H1 (cell line): ENCODE data around the gene DDR1. TPM values are rescaled to one million over a fixed set of nuclear protein-coding genes. Genes with fewer than 3 reads are reported as not detected.
A peak's percentile ranks its signal among the peaks of the same experiment; 100 is the strongest.

Experiments
- CTCF ChIA-PET: fragments of 300-600 bp; sonication (Branson Sonifier 250); formaldehyde crosslinking; loops from one replicate; lab custom pipeline; 2021; ENCODE audit not compliant: partially characterized antibody; lab: Charles Lee
- POLR2A ChIA-PET: fragments of 300-600 bp; sonication (Branson Sonifier 250); formaldehyde crosslinking; loops from one replicate; lab custom pipeline; 2021; ENCODE audit warnings: inconsistent platforms; ENCODE audit not compliant: partially characterized antibody; lab: Charles Lee
- DNase-seq, 2 experiments: peaks; one replicate each; pipeline versions ENCODE4 v3.0.0 to v3.0.0-alpha.2; 2010 to 2022; ENCODE audit warnings: low spot score in 2 of 2, low read depth in 1 of 2, mixed read lengths in 1 of 2
- FAIRE-seq: peaks from 2 replicates; lab custom pipeline; 2011; peaks lifted over from hg19 to GRCh38; lab: Jason Lieb, UNC
- H2AFZ ChIP-seq: 2 replicates; pipeline ENCODE4 v1.8.1; 2012; ENCODE audit warnings: low read length, inconsistent platforms
- H2AK5ac ChIP-seq: 2 replicates; pipeline ENCODE4 v1.6.1; 2013; ENCODE audit warnings: low read depth, low read length
- H2BK120ac ChIP-seq: replicated peaks from 2 replicates; pipeline ENCODE3; 2013; ENCODE audit warnings: low read depth, low read length, inconsistent platforms
- H2BK12ac ChIP-seq: 2 replicates; pipeline ENCODE4 v1.6.1; 2013; ENCODE audit warnings: low read depth, low read length
- H2BK15ac ChIP-seq: 2 replicates; pipeline ENCODE4 v1.6.1; 2013; ENCODE audit warnings: low read length
- H2BK20ac ChIP-seq: 2 replicates; pipeline ENCODE4 v1.6.1; 2013; ENCODE audit warnings: low read length
- H2BK5ac ChIP-seq: 2 replicates; pipeline ENCODE4 v1.6.1; 2013; ENCODE audit warnings: low read depth, low read length
- H3K14ac ChIP-seq: 2 replicates; pipeline ENCODE4 v1.6.1; 2013; ENCODE audit warnings: inconsistent platforms; ENCODE audit not compliant: insufficient read length
- H3K18ac ChIP-seq: 2 replicates; pipeline ENCODE4 v1.6.1; 2013; ENCODE audit warnings: low read length; ENCODE audit errors: extremely low read depth
- H3K23ac ChIP-seq: 2 replicates; pipeline ENCODE4 v1.6.1; 2013; ENCODE audit warnings: inconsistent platforms; ENCODE audit not compliant: insufficient read length
- H3K23me2 ChIP-seq: 2 replicates; pipeline ENCODE4 v1.6.1; 2013; ENCODE audit warnings: low read depth, low read length
- H3K27ac ChIP-seq: 2 replicates; pipeline ENCODE4 v1.6.1; 2011; ENCODE audit warnings: low read depth, low read length, inconsistent platforms
- H3K27me3 ChIP-seq, 4 experiments: replicated peaks in 1 of 4; 1 replicate in 1 of 4; 2 replicates in 3 of 4; pipeline versions ENCODE4 v1.6.1 to v1.8.1; 2011 to 2013; ENCODE audit warnings: low read length in 3 of 4, mild to moderate bottlenecking in 3 of 4, inconsistent platforms in 2 of 4, mixed read lengths in 2 of 4, moderate library complexity in 1 of 4; ENCODE audit not compliant: control insufficient read depth in 3 of 4, insufficient read depth in 3 of 4; ENCODE audit errors: extremely low read depth in 1 of 4
- H3K36me3 ChIP-seq, 4 experiments: 2 replicates each; pipeline versions ENCODE4 v1.6.1 to v1.8.1; 2011 to 2013; ENCODE audit warnings: mild to moderate bottlenecking in 4 of 4, low read length in 3 of 4, moderate library complexity in 2 of 4, control low read depth in 1 of 4, inconsistent platforms in 1 of 4; ENCODE audit not compliant: insufficient read depth in 4 of 4, control insufficient read depth in 2 of 4
- H3K4ac ChIP-seq: replicated peaks from 2 replicates; pipeline ENCODE3; 2013; ENCODE audit warnings: low read length, low read depth, mixed read lengths, inconsistent platforms; ENCODE audit not compliant: insufficient read length
- H3K4me1 ChIP-seq, 4 experiments: replicated peaks in 1 of 4; 1 replicate in 1 of 4; 2 replicates in 3 of 4; pipeline versions ENCODE4 v1.6.1 to v1.8.1; 2011 to 2013; ENCODE audit warnings: low read length in 3 of 4, inconsistent platforms in 2 of 4, mixed read lengths in 1 of 4; ENCODE audit not compliant: insufficient read depth in 4 of 4, control insufficient read depth in 3 of 4
- H3K4me2 ChIP-seq, 2 experiments: 2 replicates each; pipeline versions ENCODE4 v1.6.1 to v1.8.1; 2011 to 2013; ENCODE audit warnings: low read depth in 2 of 2, low read length in 2 of 2, control low read depth in 1 of 2, inconsistent platforms in 1 of 2, mild to moderate bottlenecking in 1 of 2; ENCODE audit not compliant: insufficient read depth in 1 of 2
- H3K4me3 ChIP-seq, 4 experiments: fragments of 200-600, 300-600 bp in 1 of 4; sonication (generic), shearing (Covaris generic), sonication (Bioruptor Twin) in 1 of 4; 2 replicates each; pipeline versions ENCODE4 v1.5.1 to v1.8.1; 2011 to 2016; ENCODE audit warnings: low read length in 4 of 4, low read depth in 3 of 4, control low read depth in 2 of 4, inconsistent platforms in 2 of 4, mild to moderate bottlenecking in 2 of 4, mixed read lengths in 1 of 4, moderate library complexity in 1 of 4; ENCODE audit not compliant: insufficient read depth in 2 of 4; ENCODE audit errors: extremely low read depth in 1 of 4
- H3K56ac ChIP-seq: replicated peaks from 2 replicates; pipeline ENCODE3; 2013; ENCODE audit warnings: low read depth, mild to moderate bottlenecking, mixed read lengths, low read length, inconsistent platforms; ENCODE audit not compliant: insufficient read length
- H3K79me1 ChIP-seq: 2 replicates; pipeline ENCODE4 v1.6.1; 2013; ENCODE audit warnings: low read depth, low read length, control low read depth
- H3K79me2 ChIP-seq, 2 experiments: 2 replicates each; pipeline versions ENCODE4 v1.6.1 to v1.8.1; 2012 to 2013; ENCODE audit warnings: low read length in 2 of 2, mild to moderate bottlenecking in 2 of 2, inconsistent platforms in 1 of 2; ENCODE audit not compliant: insufficient read depth in 2 of 2, control insufficient read depth in 1 of 2
- H3K9ac ChIP-seq, 4 experiments: replicated peaks in 1 of 4; 1 replicate in 1 of 4; 2 replicates in 3 of 4; pipeline versions ENCODE4 v1.6.1 to v1.8.1; 2011 to 2013; ENCODE audit warnings: low read depth in 3 of 4, low read length in 3 of 4, control low read depth in 2 of 4, mild to moderate bottlenecking in 2 of 4, moderate library complexity in 2 of 4, inconsistent platforms in 1 of 4; ENCODE audit errors: extremely low read depth in 1 of 4
- H3K9me3 ChIP-seq, 2 experiments: 2 replicates each; pipeline versions ENCODE4 v1.6.1 to v1.8.1; 2012 to 2013; ENCODE audit warnings: mild to moderate bottlenecking in 2 of 2, moderate library complexity in 2 of 2, control low read depth in 1 of 2, inconsistent platforms in 1 of 2, low read depth in 1 of 2, low read length in 1 of 2, mixed read lengths in 1 of 2; ENCODE audit not compliant: insufficient read depth in 2 of 2
- H4K20me1 ChIP-seq, 2 experiments: replicated peaks in 1 of 2; 2 replicates each; pipeline versions ENCODE3 to v1.8.1; 2011 to 2013; ENCODE audit warnings: inconsistent platforms in 2 of 2, low read length in 2 of 2, mild to moderate bottlenecking in 1 of 2; ENCODE audit not compliant: insufficient read depth in 2 of 2, control insufficient read depth in 1 of 2
- H4K5ac ChIP-seq: 2 replicates; pipeline ENCODE4 v1.6.1; 2013; ENCODE audit warnings: low read length, low read depth, mixed read lengths, inconsistent platforms; ENCODE audit not compliant: insufficient read length
- H4K8ac ChIP-seq: 2 replicates; pipeline ENCODE4 v1.8.0; 2013; ENCODE audit warnings: mild to moderate bottlenecking, moderate library complexity, low read length, inconsistent platforms; ENCODE audit not compliant: insufficient read depth; ENCODE audit errors: extremely low read depth
- H4K91ac ChIP-seq: replicated peaks from 2 replicates; pipeline ENCODE3; 2013; ENCODE audit warnings: low read length, mixed read lengths, inconsistent platforms; ENCODE audit not compliant: insufficient read length
- CTBP2 ChIP-seq: IDR thresholded peaks from 2 replicates; pipeline ENCODE4 v1.7.0; 2011; ENCODE audit warnings: borderline replicate concordance, mild to moderate bottlenecking, moderate library complexity, mixed read lengths, low read length; ENCODE audit not compliant: insufficient read depth, insufficient read length
- POLR2A ChIP-seq, 2 experiments: IDR thresholded peaks; 1 replicate in 1 of 2; 2 replicates in 1 of 2; pipeline ENCODE4 v1.6.1; 2011; ENCODE audit warnings: low read depth in 2 of 2, low read length in 2 of 2, mild to moderate bottlenecking in 2 of 2; ENCODE audit errors: control extremely low read depth in 1 of 2
- POLR2AphosphoS5 ChIP-seq: IDR thresholded peaks from 2 replicates; pipeline ENCODE4 v1.6.1; 2011; ENCODE audit warnings: low read depth, low read length
- ZNF274 ChIP-seq: IDR thresholded peaks from 2 replicates; pipeline ENCODE4 v1.7.0; 2012; ENCODE audit warnings: low read length, borderline replicate concordance; ENCODE audit errors: extremely low read depth
- WGBS, 2 experiments: shearing (Covaris generic) in 1 of 2; methylation state at CpG; one replicate each; pipeline versions ENCODE4 v1.1.6 to v1.1.7; 2013 to 2015; ENCODE audit warnings: low lambda C conversion rate in 2 of 2, mixed read lengths in 2 of 2, inconsistent platforms in 1 of 2, low coverage in 1 of 2, missing lambda C conversion rate in 1 of 2; ENCODE audit not compliant: insufficient replicate concordance in 2 of 2, insufficient coverage in 1 of 2, insufficient read length in 1 of 2; ENCODE audit errors: extremely low coverage in 1 of 2, missing lambda C conversion rate in 1 of 2; 5-methylcytosine and 5-hydroxymethylcytosine counted together
- polyA plus RNA-seq, 7 experiments: library from polyadenylated mRNA; depleted of rRNA in 3 of 7; stranded (reverse) in 5 of 7; unstranded in 2 of 7; fragments of >200 nt in 5 of 7; fragments of 200-250 nt in 2 of 7; gene quantifications; 1 replicate in 5 of 7; 2 replicates in 1 of 7; 4 replicates in 1 of 7; pipeline versions ENCODE4 v1.2.1 to v1.2.3, GENCODE V29; 2011 to 2013; ENCODE audit warnings: missing spikeins in 2 of 7, mixed read lengths in 2 of 7
- total RNA-seq: library from RNA; stranded (reverse); fragmentation: NEBNext Ultra II Directional; extraction: Animal tissue kit (Norgen Biotek cat#: 25700); gene quantifications from 2 replicates; pipeline ENCODE4 v1.2.1, GENCODE V29; 2021
- TF ChIP-seq, protein P1 (sequence below): IDR thresholded peaks from 2 replicates; pipeline ENCODE4 v1.6.1; 2012; ENCODE audit warnings: low read length, inconsistent platforms

Gene DDR1
- total and polyA plus RNA-seq, 2 of the 8 experiments (the other 6 are each of a cell fraction or from before 2014, with no cell fraction given), result 99.4 to 181 TPM

- no peak overlapping the region for H3K23ac ChIP-seq
- H3K9me3 ChIP-seq, result peaks cover 8 to 13% of the 10 kb centered on the region in 2 experiments
- no peak for DNase-seq
- no peak overlapping the region for H3K4me3 ChIP-seq
- no peak overlapping the region for H2BK120ac ChIP-seq
- no peak overlapping the region for H4K5ac ChIP-seq
- CTCF ChIA-PET, result interaction anchor here (16.3 to 23.9 kb wide), 2 partner anchors 13 to 40 kb away, joined by 220 to 610 read pairs; partner anchors contain the start of gene DDR1
- no peak overlapping the region for H4K8ac ChIP-seq
- no peaks in the 10 kb centered on the region for H3K27me3 ChIP-seq
- no peak overlapping the region for H2BK5ac ChIP-seq
- no peak overlapping the region for H3K14ac ChIP-seq
- peak overlapping the region; percentile 27; the same call in 1 of the 2 replicates for H3K27ac ChIP-seq
- no peak overlapping the region for H3K4ac ChIP-seq
- POLR2A ChIA-PET, result interaction anchor here (1.2 to 27.8 kb wide), 8 partner anchors 10 to 332 kb away, joined by 3 to 452 read pairs (median 5); partner anchors contain the start of genes DDR1 and GTF2H4
- 0 out of 4 replicates have a peak, but pooled peaks cover 0 to 2% of the 10 kb centered on the region in 2 experiments for H3K79me2 ChIP-seq
- FAIRE-seq, result no peak
- H2BK12ac ChIP-seq, result no peak overlapping the region
- H2BK20ac ChIP-seq, result peak overlapping the region; percentile 24
- H4K91ac ChIP-seq, result no peak overlapping the region
- H2AFZ ChIP-seq, result no peak overlapping the region
- no peak overlapping the region for H2BK15ac ChIP-seq
- no peaks in the 10 kb centered on the region for H3K79me1 ChIP-seq
- no peak overlapping the region for H3K4me2 ChIP-seq
- no peak for TF ChIP-seq ZNF274
- TF ChIP-seq, protein P1, sequence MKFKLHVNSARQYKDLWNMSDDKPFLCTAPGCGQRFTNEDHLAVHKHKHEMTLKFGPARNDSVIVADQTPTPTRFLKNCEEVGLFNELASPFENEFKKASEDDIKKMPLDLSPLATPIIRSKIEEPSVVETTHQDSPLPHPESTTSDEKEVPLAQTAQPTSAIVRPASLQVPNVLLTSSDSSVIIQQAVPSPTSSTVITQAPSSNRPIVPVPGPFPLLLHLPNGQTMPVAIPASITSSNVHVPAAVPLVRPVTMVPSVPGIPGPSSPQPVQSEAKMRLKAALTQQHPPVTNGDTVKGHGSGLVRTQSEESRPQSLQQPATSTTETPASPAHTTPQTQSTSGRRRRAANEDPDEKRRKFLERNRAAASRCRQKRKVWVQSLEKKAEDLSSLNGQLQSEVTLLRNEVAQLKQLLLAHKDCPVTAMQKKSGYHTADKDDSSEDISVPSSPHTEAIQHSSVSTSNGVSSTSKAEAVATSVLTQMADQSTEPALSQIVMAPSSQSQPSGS, result no peak
- 0 out of 3 replicates have a peak, but pooled peaks of 1 of the 2 experiments have one; percentile 16 for TF ChIP-seq POLR2A (IDR thresholded peaks at IDR 0.05; ENCODE audit: control extremely low read depth in 1 of 2, low read depth in 2 of 2, low read length in 2 of 2)
- TF ChIP-seq CTBP2, result no peak
- TF ChIP-seq POLR2AphosphoS5, result 0 out of 2 replicates have a peak, but pooled peaks have one; percentile 34
- H3K56ac ChIP-seq, result no peak overlapping the region
- peaks cover 6 to 69% (median 40%) of the 10 kb centered on the region in 4 experiments for H3K36me3 ChIP-seq
- peaks cover 3 to 15% (median 5%) of the 10 kb centered on the region in 4 experiments for H3K4me1 ChIP-seq
- 95% methylated on average over 9 of the region's 9 CpGs; no CpG with 5 or more reads in 1 of the 2 experiments for WGBS, 2 experiments
- no peaks in the 10 kb centered on the region for H3K23me2 ChIP-seq
- no peak overlapping the region for H3K18ac ChIP-seq
- H2AK5ac ChIP-seq, result no peak overlapping the region
- no peaks in the 10 kb centered on the region for H4K20me1 ChIP-seq
- H3K9ac ChIP-seq, result no peak overlapping the region
These were observed 44.0 kb upstream of the DDR1 start for GRCh38 chr6:30840084-30840934.
